GM03348 (cell line): ENCODE data around the gene DTNB.
"Not testable (repeated sequence)": the region's sequence is repeated elsewhere in the genome, so short reads cannot be mapped to it uniquely, and the experiment has no call there.

Source experiments
- DNase-seq: peaks from one replicate; pipeline ENCODE4 v3.0.0; 2012; ENCODE audit warnings: low spot score

DTNB gene

GRCh38 chr2:25586726-25587144 is 86.6 kb downstream of the DTNB start:
- no peak for DNase-seq

DNA sequence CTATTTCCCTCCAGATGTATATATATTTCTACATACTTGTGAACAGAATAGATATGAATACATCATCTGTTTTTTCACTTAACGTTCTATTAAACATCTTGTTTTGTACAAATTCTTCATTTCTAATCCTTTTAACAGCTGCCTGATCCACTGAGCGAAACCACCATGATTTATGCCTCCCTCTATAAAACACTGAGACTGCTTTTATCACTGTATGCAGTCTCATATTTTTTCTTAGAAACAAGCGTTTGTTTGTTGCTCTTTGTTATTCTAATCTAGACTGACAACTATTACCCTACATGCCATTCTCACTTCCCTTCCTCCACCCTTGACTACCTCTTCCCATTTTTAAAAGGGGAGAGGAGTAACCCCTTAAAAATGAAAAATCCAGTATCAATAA is 88.2 kb downstream of the DTNB start:
- no peak for DNase-seq

DNA sequence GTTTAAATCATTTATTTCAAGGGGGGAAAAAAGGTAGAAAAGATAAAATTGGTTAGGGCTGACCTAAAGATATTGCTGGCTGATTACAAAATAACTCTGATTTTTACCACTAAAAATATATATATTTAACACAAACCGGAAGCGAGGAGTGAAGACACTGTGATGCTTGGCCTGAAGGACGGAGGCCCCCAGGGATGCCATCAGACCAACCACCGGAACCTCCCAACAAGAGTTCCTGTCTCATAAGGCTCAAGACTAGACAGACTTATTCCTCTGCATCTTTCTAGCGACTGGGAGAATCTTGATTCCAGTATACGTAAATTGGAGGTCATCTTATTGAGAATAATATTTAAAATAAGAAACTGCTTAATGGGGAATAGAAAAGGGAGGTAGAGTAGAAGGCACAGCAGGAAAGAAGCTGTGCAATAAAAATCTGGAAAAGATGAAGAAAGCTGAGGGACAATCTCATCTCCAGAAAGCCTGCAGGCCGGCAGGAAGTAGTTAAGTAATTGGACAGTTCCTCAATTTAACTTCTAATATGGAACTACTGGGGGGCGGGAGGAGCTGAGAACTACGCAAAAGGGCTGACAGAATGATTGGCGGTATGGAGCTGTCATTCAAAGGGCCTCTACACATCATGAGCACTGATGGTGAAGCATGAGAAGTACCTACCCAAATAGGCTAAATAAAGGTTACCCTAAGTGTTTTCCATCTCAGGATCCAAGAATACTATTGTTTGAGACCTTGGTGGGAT is 91.1 kb downstream of the DTNB start:
- no peak for DNase-seq

DNA sequence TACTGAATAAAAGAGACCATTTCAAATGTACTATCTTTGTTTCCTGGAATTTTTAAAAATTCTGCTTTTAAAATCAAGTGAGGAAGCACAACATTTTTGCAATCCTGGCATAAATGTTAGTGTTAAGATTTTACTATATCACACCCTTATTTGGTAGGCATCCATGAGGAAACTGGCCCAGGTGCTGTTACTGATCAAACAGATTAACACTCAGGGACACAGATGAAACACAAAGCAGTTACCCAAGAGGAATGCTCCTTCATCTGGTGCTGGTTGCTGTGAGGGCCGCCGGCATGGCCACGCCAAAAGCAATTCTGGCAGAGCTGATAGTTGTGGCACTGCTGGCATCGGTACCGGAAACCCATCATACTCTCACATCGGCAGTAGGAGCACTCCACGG is 96.8 kb downstream of the DTNB start:
- DNase-seq = no peak

DNA sequence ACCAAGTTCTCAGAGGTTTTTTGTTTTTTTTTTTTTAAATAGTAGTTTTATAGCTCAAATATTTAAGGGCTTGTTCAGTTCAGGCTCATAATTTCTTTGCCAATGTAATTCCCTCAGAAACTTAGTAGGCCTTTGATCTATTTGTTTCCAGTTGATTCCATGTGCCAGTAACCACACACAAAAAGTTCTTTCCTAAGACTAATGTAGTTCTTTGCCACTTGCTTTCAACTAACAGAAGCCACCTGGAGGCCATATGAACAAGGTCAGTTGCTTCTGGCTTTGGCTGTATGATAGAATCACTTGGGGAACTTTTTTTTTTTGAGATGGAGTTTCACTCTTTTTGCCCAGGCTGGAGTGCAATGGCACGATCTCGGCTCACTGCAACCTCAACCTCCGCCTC is 100.7 kb downstream of the DTNB start:
- no peak for DNase-seq

DNA sequence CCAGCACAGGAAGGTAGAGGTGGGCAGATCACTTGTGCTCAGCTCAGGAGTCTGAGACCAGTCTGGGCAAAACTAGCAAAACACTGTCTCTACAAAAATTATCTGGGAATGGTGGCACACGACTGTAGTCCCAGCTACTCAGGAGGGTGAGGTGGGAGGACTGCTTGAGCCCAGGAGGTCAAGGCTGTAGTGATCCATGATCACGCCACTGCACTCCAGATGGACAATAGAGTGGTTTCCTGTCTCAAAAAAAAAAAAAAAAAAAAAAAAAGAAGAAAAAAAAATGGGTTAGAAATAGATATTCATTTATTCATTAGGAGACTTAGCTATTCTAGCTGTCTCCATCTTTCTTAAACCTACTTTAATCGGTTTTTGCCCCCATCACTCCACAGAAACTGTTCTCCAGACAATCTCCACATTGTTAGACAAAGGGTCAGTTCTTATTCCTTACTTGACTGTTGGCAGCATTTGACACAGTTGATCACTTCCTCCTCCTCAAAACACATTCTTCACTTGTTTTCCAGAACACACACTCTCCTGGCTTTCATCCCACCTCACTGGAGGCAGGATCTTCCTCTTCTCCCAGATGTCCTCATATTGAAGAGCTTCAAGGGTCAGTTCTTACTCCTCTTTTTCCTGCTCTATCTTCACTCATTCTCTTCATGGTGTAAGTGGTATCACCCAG is 103.1 kb downstream of the DTNB start:
- DNase-seq = peak; percentile 39

- DNase-seq = peak; percentile 73
Observed at GRCh38 chr2:25567406-25567805, 106.0 kb downstream of the DTNB start.

DNA sequence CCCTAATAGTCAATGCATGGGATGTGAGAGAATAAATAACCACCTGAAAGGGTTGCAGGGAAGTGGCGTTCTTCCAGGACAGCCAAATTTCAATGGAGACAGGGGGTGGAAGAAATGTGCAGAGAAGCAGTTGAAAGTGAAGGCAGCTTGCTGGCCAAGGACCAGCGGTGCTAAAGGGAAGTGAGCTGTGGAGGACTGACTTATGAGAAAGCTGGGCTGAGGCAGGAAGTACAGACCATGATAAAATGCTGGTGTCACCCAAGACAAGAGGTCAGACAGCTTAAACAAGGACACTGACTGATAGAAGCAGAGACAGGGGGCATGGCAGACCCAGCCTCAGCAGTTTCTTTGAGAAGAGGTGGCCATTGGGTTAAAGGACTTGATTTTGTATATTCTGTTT is 106.7 kb downstream of the DTNB start:
- DNase-seq = peak; percentile 39

DNA sequence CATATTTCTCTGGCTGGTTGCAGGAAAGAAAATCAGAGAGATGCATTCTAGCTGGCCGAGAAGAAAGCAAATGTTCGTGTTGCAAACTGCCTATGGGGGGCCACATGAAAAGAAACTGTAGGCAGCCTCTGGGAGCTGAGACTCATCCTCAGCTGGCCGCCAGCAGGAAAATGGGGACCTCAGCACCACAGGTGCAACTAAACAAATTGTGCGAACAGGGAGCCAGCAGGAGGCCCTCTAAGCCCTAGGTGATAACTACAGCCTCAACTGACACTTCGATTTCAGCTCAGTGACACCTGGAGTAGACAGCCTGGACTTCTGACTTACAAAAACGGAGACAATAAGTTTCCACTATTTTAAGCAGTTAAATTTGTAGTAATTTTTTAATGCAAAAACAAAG is 107.3 kb downstream of the DTNB start:
- no peak for DNase-seq

DNA sequence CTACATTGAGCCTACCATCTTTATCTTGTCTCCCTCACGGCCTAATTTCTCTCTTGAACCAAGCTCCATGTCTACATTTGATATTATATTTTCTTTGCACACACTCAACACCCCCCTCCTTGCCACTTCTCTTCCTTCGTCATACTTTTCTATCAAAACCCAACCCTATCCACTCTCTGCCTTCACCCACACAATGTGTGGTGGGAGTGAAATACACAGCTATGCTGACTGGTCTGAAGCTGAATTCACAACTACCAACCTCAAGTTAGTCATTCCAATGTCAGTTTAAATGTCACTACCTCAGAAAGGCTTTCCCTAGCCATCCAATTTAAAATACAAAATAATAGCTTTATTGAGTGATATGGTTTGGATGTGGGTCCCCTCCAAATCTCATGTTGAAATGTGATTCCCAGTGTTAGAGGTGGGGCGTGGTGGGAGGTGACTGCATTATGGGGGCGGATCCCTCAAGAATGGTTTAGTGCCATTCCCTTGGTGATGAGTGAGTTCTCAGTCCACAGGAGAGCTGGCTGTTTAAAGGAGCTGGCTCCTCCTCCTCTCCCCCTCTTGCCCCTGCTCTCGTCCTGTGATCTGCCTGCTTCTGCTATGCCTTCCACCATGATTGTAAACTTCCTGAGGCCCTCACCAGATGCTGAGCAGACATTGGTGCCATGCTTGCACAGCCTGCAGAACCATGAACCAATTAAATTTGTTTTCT is 112.1 kb downstream of the DTNB start:
- no peak for DNase-seq

DNA sequence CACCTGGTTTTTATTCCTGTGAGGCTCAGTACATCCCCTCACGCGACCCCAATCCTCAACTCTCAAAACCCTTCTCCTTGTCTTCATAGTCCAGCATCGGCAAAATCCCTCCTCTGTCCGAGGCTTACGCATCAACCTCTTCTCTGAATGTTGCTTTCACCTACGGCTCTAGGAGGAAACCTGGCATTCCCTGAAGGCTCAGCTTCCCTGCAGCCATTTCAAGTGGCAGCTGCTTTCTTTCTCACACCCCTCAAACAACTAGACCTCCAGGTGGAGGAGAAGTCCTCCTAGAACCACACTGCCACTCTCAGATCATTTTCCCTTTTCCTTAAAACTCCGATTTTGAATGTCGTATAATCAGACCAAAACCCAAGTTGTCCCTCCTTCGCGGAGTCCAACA is 114.2 kb downstream of the DTNB start:
- no peak for DNase-seq

DNA sequence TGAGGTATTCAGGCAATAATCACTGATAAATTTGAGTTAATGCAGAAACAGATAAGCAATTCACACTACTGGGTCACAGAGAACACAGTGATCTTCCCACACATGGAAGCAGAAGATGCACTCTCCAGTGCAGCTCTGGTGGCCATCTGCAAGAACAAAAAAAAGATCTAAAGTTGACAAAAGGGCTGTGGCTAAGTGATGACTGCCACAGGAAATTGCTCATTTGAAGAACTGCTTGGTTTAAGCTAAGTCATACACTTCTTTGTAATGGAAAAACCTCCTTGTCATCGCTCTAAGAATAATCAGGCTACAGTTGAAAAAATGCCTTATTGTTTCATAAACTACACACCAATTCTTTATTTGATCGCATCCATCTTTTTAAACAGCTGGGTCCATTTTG is 115.1 kb downstream of the DTNB start:
- DNase-seq = peak; percentile 66

GRCh38 chr2:25557179-25558036 is 116.0 kb downstream of the DTNB start:
- no peak for DNase-seq

- no peak for DNase-seq
Observed at GRCh38 chr2:25552318-25552717, 121.1 kb downstream of the DTNB start.

DNA sequence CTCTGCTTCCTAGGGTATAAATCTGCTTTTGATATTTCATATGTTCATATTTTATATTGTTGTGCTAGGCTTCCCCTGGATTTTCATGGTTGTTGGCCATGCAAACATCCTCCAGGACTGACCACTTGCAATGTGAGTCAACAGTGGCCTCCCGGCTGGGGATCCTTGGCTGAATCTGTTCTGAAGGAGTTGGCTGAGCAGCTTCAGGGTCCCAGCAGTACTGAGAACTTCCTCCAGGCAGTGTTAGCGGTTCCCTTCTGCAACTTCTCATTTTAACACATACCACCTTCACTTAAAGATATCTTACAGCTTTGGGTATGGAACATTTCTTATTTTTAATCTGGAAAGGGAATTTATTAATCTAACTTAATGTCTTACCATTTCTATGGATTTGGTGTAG is 122.1 kb downstream of the DTNB start:
- DNase-seq = no peak

GRCh38 chr2:25549571-25549970 is 123.8 kb downstream of the DTNB start:
- not testable (repeated sequence) for DNase-seq

GRCh38 chr2:25548601-25549000 is 124.8 kb downstream of the DTNB start:
- no peak for DNase-seq

DNA sequence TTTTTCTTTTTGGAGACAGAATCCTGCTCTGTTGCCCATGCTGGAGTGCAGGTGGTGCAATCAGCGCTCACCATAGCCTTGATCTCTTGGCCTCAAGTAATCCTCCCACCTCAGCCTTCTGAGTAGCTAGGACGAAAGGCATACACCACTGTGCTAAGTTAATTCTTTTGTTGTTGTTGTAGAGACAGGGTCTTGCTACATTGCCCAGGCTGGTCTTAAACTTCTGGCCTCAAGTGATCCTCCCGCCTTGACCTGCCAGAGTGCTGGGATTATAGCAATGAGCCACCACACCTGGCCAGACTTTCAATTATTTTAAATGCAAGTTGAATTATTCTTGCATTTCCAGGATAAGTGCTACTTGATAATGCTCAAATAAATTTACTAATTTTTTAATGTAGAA is 126.5 kb downstream of the DTNB start:
- DNase-seq = no peak

DNA sequence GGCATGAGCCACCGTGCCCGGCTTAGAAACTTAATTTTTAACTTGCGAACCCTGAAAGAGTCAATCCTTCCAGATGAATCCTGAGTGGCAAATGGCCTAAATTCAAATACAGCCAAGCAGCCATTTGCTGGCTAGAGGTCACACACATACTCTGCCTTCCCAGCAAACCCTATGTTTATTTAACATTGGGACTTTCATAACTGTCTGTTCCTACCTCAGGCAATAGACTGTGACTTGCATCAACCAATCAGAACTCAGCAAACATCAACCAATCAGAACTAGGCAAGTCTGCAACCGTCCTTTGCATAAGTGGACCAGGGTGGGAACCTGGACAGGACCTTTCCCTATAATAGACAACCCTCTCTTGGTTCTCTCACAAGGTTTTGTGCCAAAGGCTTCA is 127.5 kb downstream of the DTNB start:
- DNase-seq = no peak

DNA sequence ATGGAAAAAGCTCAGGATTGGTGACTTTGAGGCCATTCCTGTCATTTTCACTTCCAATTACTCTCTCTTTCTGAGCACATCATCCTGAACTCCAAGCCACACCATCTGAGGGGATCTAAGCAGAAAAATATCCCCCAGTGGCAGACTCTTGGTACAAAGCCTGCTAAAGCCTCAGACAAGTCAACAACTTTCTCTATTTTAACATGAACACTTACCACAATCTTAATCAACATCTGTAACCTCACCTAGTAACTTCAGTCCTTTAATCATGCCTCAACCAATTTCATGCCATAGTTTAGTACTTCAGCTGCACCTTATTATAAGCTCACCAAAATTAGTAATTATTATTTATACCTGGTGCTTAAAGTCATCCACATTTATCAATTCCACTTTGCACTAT is 128.9 kb downstream of the DTNB start:
- DNase-seq = no peak

- no peak for DNase-seq
Observed at GRCh38 chr2:25543939-25544338, 129.4 kb downstream of the DTNB start.

DNA sequence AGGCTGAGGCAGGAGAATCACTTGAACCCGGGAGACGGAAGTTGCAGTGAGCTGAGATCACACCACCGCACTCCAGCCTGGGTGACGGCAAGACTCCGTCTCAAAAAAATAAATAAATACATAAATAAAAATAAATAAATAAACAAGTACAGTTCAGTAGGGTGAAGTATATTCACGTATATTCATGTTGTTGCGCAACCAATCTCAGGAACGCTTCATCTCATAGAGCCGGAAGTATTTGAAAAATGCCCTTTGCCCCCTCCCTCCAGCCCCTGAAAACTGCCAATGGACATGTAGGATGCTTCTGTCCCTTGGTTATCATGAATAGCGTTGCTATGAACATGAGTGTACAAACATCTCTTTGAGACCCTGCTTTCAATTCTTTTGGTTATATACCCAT is 132.0 kb downstream of the DTNB start:
- no peak for DNase-seq
